Keratinocyte (primary cell): ENCODE measurements around the gene S100PBP.

Source experiments
- EZH2 ChIP-seq: IDR thresholded peaks from one replicate; pipeline ENCODE4 v1.6.1; 2012; ENCODE audit warnings: inconsistent platforms, mild to moderate bottlenecking, low read length, moderate library complexity
- TF ChIP-seq, protein P1 (sequence below), 3 experiments: IDR thresholded peaks in 1 of 3; conservative IDR thresholded peaks in 1 of 3; optimal IDR thresholded peaks in 1 of 3; 2 replicates in 2 of 3; 3 replicates in 1 of 3; pipeline versions ENCODE3 to v1.5.1; 2011; ENCODE audit warnings: low read length in 3 of 3, mild to moderate bottlenecking in 3 of 3, moderate library complexity in 2 of 3, control low read depth in 1 of 3, inconsistent platforms in 1 of 3; ENCODE audit not compliant: insufficient read depth in 2 of 3; ENCODE audit errors: extremely low read depth in 1 of 3

DNA sequence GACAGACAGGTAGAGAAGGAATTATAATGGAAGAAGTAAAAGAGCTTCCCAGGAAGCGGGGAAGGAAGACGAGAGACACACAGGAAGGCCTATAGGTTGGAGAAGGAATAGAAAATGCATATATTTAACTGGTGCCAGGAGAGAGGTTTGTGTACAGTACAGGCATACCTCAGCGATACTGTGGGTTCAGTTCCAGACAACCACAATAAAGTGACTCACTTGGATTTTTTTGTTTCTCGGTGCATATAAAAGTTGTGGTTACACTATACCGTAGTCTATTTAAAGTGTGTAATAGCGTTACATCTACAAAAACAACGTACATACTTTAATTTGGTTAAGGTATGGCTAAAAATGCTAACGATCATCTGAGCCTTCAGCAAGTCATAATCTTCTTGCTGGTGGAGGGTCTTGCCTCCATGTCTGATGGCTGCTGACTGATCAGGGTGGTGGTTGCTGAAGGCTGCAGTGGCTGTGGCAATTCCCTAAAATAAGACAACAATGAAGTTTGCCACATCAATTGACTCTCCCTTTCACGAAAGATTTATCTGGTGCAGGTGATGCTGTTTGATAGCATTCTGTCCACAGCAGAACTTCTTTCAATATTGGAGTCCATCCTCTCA is 16.2 kb upstream of the S100PBP start:
- TF ChIP-seq, protein P1, sequence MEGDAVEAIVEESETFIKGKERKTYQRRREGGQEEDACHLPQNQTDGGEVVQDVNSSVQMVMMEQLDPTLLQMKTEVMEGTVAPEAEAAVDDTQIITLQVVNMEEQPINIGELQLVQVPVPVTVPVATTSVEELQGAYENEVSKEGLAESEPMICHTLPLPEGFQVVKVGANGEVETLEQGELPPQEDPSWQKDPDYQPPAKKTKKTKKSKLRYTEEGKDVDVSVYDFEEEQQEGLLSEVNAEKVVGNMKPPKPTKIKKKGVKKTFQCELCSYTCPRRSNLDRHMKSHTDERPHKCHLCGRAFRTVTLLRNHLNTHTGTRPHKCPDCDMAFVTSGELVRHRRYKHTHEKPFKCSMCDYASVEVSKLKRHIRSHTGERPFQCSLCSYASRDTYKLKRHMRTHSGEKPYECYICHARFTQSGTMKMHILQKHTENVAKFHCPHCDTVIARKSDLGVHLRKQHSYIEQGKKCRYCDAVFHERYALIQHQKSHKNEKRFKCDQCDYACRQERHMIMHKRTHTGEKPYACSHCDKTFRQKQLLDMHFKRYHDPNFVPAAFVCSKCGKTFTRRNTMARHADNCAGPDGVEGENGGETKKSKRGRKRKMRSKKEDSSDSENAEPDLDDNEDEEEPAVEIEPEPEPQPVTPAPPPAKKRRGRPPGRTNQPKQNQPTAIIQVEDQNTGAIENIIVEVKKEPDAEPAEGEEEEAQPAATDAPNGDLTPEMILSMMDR (optimal IDR thresholded peaks at IDR 0.05 in 1 of 3, IDR thresholded peaks at IDR 0.05 in 1 of 3, conservative IDR thresholded peaks at IDR 0.05 in 1 of 3; ENCODE audit: extremely low read depth in 1 of 3, insufficient read depth in 2 of 3, low read length in 3 of 3): no peak
- TF ChIP-seq EZH2: no peak
